HG02588 (cell line): Measurements from ENCODE around the gene TBC1D25.

ENCODE experiments used
- ATAC-seq: cut with Tn5 transposase; IDR thresholded peaks from one replicate; pipeline ENCODE4 v1.9.1; 2021; ENCODE audit warnings: mild to moderate bottlenecking, moderate library complexity; ENCODE audit not compliant: unreplicated experiment

TBC1D25 gene

DNA sequence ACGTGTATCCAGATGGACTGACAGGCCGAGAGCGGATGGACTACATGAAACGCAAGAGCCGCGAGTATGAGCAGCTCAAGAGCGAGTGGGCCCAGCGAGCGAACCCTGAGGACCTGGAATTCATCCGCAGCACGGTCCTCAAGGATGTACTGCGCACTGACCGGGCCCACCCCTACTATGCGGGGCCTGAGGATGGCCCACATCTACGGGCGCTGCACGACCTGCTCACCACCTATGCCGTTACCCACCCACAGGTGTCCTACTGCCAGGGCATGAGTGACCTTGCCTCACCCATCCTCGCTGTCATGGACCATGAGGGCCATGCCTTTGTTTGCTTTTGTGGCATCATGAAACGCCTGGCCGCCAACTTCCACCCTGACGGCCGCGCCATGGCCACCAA, 20.1 kb downstream of the TBC1D25 start:
- no peak for ATAC-seq

DNA sequence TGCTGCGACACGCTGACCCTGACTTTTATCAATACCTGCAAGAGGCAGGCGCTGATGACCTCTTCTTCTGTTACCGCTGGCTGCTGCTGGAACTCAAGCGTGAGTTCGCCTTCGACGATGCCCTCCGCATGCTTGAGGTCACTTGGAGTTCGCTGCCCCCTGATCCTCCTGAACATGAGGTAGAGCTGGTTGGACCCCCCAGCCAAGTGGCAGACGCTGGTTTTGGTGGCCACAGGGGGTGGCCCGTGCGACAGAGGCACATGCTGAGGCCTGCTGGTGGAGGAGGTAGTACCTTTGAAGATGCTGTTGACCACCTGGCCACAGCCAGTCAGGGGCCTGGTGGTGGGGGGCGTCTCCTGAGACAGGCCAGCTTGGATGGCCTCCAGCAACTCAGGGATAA, 20.5 kb downstream of the TBC1D25 start:
- no peak for ATAC-seq

DNA sequence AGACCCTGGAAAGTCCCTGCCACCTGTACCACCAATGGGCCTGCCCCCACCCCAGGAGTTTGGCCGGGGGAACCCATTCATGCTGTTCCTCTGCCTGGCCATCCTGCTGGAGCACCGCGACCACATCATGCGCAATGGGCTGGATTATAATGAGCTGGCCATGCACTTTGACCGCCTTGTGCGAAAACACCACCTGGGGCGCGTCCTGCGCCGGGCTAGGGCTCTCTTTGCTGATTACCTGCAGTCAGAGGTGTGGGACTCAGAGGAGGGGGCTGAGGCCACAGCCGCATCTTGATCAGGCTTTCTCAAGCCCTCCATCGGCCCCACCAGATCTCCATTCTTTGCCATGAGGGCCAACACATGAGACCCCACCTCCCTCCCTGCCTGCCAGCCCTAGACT, 21.2 kb downstream of the TBC1D25 start:
- ATAC-seq: no peak

DNA sequence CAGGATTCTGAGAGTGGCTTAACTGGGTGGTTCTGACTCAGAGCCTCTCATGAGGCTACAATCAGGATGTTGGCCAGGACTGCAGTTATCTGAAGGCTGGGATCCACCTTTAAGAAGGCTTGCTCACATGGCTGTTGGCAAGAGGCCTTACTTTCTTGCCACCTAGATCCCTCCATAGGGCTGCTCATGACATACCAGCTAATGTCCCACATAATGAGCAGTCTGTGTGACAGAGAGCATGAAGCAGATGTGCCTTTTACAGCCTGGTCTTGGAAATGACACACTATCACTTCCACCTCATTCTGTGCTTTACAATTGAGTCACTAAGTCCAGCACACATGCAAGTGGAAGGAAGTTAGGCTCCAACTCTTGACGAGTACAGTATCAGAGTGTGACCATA, 30.4 kb downstream of the TBC1D25 start:
- peak; percentile 33 for ATAC-seq

DNA sequence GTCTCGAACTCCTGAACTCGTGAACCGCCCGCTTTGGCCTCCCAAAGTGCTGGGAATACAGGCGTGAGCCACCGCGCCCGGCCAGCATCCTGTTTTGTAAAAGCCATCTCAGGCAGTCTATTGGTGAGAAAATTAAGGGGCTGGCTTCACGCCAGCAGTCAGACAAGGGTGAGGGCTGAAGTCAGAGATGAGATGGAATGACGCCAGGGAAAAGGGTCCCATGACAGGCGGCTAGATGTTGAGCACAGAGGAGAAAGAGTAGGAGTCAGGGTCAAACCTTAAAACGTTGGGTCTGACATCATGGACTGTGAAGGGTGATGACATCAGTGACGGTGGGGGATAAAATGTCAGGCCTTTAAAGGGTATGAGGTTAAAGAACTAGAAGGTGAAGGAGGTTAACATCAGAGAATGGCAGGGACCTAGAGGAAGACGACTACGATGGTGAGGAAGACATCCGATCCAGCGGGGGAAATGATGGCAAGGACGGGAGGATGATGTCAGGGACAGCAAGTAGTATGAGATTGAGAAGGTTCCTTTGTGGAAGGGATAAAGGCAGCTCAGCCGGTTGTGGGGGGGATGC, 34.3 kb downstream of the TBC1D25 start:
- no peak for ATAC-seq

DNA sequence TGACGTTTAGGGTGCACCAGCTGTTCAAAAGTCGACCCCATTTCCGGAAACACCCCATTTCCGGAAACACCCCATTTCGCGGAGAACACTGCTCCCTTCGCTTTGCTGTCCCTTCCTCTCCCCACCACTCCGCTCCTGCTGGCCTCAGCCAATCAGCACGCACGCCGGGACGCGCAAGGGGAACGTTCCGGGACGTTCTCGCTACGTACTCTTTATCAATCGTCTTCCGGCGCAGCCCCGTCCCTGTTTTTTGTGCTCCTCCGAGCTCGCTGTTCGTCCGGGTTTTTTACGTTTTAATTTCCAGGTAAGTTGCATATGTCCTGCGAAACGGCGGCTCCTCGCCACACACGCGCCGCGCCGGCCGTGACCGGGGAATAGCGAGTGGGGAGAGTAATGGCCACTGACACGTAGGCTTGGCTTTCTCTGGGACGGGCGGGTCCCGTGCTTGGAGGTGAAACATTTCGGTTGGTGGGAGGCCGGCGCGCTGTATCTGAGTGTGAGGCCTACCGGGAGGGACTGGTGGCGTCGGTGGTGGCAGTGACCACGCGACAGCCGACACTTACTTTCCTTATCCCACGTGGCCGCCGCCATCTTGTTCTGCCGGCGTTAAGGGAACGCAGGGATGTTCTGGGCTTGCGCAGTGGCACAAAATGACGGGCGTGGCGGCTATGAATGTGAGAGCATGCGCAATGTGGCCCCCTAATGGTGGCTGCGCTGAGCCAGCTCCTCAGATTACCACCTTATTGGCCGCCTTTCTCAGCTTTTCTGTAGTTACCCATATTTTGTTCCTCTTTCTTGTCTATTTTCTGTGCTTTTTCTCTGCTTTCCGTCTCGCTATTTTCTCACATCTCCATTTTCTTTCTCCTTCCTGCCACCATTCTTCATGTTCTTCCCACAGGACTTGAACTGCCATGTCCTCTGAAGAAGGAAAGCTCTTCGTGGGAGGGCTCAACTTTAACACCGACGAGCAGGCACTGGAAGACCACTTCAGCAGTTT, 35.1 kb downstream of the TBC1D25 start, which contains the start of gene RBM3:
Gene RBM3 (plus strand): TSS at position 215 of the 997 bp plus-strand sequence. CDS start 697 bp downstream, at position 912.
- ATAC-seq: peak; percentile 83

DNA sequence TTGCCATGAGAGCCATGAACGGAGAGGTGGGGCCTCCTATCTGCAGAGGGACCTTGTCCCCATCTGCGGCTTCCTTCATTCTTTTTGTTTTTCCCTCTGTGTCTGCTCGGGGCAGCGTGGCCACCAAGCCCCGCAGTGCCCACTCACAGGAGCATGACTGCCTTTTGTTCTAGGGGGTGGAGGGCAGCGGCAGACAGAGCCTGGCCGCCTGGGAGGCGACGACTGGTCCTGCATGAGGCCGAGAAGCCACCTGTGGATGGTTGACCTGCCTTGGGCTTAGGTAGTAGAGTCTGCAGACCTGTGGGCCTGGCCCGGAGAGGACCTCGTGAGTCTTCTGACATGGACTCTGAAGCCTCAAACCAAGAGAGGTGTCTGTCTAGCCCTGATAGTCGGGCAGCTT, 36.1 kb downstream of the TBC1D25 start:
- ATAC-seq: no peak

DNA sequence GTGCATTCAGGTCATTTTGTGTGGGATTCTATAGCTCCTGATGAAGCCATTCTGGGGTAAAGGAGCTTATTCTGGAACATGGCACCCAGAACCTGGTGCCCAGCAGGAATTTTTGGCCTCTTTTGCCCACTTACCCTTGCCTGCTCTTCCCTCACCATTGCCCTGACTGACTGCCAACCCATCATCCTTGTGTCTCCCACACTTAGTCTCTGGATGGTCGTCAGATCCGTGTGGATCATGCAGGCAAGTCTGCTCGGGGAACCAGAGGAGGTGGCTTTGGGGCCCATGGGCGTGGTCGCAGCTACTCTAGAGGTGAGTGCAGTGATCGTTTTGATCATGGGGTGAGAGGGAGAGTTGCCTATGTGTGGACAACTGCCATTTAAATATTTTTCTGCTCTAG, 36.6 kb downstream of the TBC1D25 start:
- no peak for ATAC-seq

DNA sequence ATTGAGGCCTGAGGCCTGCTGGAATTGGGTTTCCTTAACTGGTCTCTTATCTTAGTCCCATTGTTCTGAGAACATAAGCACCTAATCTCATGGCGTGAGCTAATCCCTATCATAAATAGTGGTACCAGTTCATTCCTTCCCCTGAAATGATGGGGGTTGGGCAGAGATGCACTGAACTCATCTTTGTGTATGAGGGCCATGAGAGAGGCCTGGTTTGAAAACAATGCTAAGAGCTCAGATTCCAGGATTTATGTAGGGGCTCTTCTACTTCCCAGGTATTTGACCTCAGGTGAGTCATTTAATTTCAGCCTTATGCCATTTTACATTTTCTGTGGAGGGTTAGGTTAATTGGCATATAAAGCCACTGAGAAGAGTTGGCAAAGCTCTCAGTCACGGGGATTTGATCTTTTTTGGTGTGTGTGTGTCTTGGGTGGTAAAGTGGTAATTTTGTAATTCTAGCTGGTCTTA, 39.2 kb downstream of the TBC1D25 start:
- no peak for ATAC-seq

DNA sequence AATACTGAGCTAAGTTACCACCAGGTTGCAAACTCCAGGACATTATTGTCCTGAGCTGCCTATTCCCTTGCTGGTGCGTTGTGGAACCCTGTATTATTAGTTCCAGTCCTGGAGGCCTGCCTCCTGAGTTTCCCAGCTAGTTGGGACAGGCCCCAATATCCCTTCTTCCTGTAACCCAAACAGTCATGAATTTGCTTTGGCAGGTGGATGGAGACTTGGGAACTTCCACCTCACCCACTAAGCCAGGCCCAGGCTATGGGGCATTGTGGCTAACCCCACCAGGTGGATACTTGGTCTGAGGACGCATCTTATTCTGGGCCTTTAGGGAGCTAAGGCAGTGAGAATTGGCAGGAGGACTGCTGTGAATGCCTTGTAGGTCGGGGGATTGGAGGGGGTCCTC, 39.7 kb downstream of the TBC1D25 start:
- no peak for ATAC-seq

DNA sequence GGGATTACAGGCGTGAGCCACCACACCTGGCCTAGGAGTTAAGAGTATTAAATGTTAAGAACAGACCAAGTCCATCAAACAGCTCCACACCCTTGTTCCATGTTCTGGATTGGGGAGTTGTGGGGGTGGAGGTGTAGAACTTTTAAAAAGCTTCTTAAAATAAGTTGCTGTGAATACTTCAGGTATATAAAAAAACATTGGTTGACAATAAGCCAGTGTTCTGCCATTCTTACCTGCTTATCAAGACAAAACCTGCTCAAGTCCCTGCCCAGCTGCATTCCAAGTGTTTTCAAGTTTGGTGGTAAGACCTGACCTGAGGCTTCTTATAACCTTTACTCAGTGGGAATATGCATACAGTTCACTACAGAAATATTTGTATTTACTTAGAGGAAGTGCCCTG, 41.1 kb downstream of the TBC1D25 start:
- ATAC-seq: no peak

DNA sequence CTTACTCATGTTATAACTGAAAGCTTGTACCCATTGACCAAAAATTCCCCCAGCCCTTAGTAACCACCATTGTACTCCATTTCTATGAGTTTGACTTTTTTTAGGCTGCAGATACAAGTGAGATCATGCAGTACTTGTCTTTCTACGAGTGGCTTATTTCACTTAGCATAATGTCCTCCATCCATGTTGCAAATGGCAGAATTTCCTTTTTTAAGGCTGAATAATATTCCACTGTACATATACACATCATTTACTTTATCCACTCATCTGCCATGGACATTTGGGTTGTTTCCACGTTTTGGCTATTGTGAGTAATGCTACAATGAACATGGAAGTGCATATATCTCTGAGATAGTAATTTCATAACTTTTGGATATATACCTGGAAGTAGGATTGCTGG, 45.2 kb downstream of the TBC1D25 start:
- ATAC-seq: no peak

DNA sequence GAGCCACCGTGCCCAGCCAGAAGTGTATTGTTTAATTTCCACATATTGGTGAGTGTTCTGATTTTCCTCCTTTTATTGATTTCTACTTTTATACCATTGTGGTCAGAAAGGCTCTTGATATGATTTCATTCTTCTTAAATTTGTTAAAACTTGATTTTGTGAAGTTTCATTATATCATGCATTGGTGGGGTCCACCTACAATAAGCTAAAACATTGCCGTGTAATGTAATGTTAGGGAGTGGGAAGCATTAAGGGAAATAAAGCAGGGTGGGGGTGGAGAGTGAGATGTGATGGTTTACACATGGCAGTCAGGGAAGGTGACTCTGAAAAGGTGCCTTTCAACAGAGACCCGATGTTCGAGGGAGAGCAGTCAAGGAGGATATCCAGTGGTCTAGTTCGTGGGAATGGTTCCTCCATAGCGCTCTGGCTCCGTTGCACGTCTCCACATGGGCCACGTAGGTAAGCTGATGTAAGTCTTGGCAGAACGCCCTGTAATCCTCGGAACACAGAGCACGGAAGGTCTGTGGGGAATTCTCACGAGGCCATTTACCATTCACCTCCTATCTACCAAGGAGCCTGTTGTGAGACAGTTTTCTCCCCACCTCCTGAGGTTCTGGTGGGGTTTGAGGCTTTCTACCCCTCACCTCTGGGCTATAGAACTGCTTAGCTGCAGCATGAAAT, 50.1 kb downstream of the TBC1D25 start:
- no peak for ATAC-seq

DNA sequence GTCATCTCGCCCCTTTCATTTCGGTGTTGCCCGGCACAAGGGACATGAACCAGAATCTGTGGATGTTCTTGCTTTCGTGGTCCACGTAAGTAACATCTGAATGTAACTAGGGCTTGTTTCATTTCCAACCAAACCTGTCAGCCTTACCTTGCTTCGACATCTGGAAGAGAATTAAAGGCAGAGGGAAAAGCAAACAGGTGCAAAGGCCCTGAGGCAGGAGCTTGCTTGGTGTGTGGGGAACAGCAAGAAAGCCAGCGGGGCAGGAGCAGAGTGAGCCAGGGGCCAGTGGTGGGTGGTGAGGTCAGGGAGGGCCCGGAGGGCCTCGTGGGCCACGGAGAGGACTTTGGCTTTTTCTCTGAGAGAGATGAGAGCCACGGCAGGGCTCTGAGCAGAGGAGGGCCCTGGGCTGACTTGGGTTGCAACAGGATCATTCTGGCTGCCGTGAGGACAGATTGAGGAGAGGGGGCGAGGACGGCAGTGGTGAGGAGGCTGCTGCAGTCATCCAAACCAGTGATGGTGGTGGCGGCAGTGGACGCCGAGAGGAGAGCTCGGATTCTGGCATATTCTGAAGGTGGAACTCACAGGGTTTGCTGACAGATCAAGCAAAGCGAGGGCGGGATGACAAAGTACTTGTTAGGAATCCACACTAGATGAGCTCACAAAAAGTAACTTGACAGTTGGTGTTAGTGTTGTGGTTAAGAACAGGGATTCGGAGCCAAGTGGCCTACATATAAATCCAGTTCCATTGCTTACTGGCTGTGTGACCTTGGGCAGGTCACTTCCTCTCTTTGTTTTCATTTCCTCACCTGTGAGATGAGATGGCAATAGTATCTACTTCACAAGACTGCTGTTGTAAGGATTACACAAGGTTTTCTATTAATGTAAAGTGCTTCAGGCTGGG, 50.9 kb downstream of the TBC1D25 start:
- no peak for ATAC-seq

DNA sequence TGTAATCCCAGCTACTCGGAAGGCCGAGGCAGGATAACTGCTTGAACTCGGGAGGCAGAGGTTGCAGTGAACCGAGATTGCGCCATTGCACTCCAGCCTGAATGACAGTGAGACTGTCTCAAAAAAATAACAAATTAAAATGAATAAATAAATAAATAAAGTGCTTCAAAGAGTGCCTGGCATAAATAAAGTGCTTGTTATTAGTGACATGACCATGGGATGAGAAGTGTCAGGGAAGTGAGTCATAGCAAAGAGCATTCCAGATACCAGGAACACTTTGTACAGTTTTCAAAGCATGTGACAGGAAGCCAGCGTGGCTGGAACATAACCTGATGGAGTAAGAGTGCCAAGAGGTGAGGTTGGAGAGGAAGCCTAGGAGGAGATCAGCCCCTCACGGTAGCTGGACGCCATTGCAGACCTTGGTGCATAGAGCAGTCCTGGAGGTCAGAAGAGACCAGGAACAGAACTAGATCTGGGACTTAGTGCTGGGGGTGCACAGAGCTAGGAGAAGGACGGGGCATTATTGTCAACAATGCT, 51.8 kb downstream of the TBC1D25 start:
- no peak for ATAC-seq

DNA sequence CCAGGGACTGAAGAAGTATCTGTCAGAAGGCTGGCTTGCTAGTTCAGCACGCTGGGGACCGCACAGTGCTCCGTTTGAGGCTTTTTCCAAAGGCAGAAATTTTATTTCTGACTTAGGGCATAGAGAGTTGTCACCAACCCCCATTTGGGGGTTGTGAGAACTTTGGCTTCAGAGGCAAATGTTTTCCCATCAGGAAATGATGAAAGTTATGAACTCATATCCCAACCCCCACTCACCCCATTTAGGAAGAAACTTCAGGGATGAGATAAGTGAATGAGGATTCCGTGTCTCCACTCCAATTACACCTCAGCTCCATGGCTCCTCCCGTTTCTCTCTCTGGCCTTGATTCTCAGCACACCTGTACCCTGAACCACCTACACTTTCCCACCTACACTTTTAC, 53.5 kb downstream of the TBC1D25 start:
- ATAC-seq: no peak

DNA sequence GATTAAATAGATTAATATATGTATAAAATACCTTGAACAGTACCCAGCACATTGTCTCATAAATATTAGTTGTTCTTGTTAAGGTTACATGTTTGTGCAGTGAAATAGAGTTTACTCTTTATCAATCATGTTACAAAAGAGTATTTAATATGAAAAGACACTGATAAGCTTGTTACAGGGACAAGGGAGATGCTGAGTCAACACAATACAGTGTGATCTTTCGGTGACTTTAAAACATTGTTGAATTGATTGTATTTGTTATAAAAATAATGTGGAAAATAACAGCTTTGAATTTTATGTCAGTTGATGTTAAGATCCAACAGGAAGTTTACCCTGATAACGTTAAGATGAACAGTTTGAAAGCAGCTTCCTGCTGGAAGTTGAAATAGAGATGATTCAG, 56.4 kb downstream of the TBC1D25 start:
- no peak for ATAC-seq

DNA sequence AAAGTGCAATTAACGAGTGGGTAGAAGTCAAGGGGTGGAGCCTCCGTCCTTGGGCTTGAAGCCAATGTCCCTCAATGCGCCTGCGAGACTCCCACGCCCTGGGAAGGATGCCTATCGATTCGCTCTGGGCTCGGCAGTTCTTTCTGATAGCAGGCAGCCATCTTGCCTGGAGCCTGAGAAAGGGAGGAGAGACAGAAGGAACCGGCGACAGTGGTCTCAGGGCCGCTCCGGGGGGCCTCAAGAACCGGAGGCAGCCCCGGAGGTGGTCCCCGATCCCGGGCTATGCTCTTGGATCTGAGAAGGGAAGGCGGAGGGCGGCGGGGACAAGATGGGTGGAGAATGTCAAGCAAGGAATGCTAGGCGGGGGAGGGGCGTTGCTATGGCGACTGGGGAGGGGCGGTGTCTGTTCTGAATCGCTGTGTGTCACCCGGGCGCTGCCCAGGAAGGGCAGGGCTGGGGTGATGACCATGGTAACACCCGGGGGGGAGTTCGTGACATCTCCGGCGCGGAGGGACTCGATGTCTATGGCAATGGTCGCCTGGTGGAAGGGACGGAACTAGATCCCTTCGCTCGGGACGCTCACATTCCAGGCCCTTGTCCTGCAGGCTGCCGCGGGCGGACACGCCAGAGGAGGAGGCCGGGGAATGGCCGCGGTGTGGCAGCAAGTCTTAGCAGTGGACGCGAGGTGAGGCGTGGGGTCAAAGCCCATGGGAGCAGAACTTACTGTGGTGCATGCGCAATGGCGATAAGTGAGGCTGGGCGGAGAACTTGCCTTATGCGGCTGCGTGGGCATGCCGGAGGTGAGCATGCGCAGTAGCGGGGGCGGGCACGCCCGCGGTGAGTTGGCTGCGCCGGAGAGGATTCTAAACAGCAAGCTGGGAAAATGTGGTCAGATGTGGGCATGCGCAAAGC, 58.1 kb downstream of the TBC1D25 start, which contains the start of gene WDR13:
Gene WDR13 (plus strand): TSS at position 140 of the 912 bp plus-strand sequence. CDS start 505 bp downstream, at position 645.
- peak; percentile 76 for ATAC-seq

DNA sequence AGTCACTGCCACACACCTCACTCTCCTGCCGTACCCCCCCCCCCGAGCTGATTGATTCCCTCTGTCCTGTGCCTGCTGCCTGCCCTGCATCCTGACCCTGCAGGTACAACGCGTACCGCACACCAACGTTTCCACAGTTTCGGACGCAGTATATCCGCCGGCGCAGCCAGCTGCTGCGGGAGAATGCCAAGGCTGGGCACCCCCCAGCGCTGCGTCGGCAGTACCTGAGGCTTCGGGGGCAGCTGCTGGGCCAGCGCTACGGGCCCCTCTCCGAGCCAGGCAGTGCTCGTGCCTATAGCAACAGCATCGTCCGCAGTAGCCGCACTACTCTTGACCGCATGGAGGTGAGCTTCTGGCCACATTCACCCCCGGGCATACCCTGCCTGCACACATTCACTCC, 59.1 kb downstream of the TBC1D25 start:
- ATAC-seq: no peak
